Epithelial cell of esophagus (primary cell): Measurements from ENCODE around the gene RNPS1.

Source experiments
- DNase-seq: peaks from one replicate; pipeline ENCODE4 v3.0.0; 2010; ENCODE audit warnings: low read depth
- H3K4me3 ChIP-seq: 2 replicates; pipeline ENCODE4 v1.5.1; 2011; ENCODE audit warnings: mild to moderate bottlenecking, low read length, control low read depth
- TF ChIP-seq, protein P1 (sequence below): IDR thresholded peaks from 2 replicates; pipeline ENCODE4 v1.5.1; 2011; ENCODE audit warnings: low read depth, mild to moderate bottlenecking, low read length, control low read depth, inconsistent platforms; ENCODE audit not compliant: insufficient read depth; ENCODE audit errors: missing control alignments

The RNPS1 gene

DNA sequence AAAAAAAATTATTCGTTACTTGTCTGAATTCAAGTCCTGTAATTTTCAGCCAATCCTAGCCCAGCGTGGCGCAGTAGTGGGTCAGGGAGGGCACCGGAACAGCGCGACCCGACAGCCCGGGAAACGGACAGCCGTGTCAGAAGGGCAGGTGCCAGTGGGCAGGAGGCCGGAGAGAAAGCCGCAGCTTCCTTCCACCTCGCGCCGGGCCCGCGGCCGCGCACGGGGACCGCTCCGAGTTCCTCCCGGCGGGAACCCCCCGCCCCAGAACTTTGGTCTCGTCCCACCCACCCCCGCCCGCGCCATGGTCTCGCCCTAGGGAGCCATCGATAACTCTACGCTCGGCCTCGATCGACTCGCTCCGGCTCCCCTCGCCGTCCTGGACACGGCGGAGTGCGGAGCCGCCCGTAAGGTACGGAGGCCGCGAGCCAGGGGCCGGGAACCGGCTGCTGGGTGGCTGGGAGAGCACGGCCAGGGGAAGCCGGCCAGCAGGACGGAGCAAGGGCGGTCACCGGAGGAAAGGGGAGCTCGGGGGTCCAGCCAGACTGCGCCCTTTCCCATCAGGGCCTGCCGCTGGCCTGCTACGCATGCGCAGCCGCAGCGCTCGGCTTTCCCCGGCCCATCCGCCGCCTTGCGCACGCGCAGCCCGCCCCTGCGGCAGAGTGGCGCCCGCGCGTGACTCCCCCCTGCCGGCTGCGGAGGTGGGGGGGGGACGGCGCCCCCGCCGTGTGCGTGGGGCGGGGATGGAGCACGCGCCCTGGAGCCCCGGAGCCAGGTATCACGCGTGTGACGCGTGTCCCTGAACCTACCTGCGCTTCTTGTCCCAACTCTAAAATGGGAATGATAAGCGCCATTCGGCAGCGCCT is 62.6 kb downstream of the RNPS1 start, which contains the start of gene MLST8:
Gene MLST8, plus strand, starts transcription at position 351 of the 863 bp plus-strand sequence. CDS start 632 bp downstream, outside the sequence.
- peak within 1 kb of the TSS; percentile 69 for H3K4me3 ChIP-seq
- TF ChIP-seq, protein P1, sequence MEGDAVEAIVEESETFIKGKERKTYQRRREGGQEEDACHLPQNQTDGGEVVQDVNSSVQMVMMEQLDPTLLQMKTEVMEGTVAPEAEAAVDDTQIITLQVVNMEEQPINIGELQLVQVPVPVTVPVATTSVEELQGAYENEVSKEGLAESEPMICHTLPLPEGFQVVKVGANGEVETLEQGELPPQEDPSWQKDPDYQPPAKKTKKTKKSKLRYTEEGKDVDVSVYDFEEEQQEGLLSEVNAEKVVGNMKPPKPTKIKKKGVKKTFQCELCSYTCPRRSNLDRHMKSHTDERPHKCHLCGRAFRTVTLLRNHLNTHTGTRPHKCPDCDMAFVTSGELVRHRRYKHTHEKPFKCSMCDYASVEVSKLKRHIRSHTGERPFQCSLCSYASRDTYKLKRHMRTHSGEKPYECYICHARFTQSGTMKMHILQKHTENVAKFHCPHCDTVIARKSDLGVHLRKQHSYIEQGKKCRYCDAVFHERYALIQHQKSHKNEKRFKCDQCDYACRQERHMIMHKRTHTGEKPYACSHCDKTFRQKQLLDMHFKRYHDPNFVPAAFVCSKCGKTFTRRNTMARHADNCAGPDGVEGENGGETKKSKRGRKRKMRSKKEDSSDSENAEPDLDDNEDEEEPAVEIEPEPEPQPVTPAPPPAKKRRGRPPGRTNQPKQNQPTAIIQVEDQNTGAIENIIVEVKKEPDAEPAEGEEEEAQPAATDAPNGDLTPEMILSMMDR = no peak

DNA sequence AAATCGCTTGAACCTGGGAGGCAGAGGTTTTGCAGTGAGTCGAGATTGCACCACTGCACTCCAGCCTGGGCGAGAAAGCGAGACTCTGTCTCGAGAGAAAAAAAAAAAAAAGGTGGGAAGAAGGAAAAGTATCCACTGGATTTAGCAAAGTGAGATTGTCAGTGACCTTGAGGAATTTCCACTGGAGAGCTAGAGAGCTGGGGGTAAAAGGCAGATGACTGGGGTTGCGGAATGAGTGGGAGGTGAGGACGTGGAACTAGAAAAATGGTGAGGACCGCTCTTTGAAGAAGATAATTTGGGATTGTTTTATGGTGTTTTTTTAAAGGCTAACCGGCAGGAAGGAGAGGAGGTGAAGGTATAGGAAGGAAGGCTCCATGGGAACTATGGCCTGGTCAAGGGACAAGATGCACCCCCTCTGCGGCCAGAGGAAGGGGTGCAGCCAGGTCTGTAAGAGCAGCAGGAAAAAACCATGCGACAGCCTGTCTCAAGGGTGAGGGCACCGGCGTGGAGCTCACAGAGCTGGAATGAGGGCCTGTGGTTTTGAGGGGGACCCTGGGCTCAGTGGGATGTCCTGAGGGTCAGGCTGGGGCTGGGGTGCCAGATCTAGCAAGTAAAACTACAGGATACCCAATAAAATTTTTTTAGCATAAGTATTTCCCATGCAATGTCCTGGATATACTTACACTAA is 63.4 kb downstream of the RNPS1 start:
- H3K4me3 ChIP-seq = peak overlapping the region; percentile 69
- TF ChIP-seq, protein P1 = no peak
- DNase-seq = no peak

More for the DNA sequence above, 62.6 kb downstream of the RNPS1 start, which contains the start of gene MLST8:
- peak; percentile 84 for DNase-seq
